A673 (cell line): ENCODE results near the gene PRKACG.

Source experiments
- EZH2 ChIP-seq: fragments of 200-600 bp; sonication (generic); IDR thresholded peaks from 2 replicates; pipeline ENCODE4 v1.6.1; 2017; ENCODE audit warnings: borderline replicate concordance, low read depth, mild to moderate bottlenecking, mixed read lengths, antibody characterized with exemption, low read length; ENCODE audit not compliant: poor library complexity, severe bottlenecking
- TF ChIP-seq, protein P1 (sequence below): fragments of 300-800, 200-600 bp; sonication (generic); conservative IDR thresholded peaks from 2 replicates; pipeline ENCODE4 v1.5.1; 2017; ENCODE audit warnings: low read depth, mild to moderate bottlenecking, antibody characterized with exemption, low read length, moderate library complexity, mixed read lengths

DNA sequence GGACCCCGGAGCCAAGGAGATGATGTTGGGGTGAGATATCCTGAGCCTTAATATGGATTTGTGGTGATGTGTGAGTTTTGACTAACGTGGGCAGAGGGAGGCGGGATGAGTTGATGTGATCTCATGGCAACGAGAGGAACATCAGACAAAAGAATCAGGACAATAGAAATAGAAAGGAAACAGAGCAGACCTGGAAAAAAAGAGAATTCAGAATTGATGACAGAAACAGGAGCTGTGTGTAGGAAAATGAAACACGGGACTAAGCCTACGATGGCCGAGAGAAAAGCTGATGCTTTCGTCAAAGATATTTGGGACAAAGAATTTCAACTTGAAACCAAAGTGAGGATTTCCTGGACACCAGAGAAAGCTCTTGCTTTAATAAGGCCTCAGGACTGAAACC, 10.9 kb downstream of the PRKACG start:
- TF ChIP-seq, protein P1, sequence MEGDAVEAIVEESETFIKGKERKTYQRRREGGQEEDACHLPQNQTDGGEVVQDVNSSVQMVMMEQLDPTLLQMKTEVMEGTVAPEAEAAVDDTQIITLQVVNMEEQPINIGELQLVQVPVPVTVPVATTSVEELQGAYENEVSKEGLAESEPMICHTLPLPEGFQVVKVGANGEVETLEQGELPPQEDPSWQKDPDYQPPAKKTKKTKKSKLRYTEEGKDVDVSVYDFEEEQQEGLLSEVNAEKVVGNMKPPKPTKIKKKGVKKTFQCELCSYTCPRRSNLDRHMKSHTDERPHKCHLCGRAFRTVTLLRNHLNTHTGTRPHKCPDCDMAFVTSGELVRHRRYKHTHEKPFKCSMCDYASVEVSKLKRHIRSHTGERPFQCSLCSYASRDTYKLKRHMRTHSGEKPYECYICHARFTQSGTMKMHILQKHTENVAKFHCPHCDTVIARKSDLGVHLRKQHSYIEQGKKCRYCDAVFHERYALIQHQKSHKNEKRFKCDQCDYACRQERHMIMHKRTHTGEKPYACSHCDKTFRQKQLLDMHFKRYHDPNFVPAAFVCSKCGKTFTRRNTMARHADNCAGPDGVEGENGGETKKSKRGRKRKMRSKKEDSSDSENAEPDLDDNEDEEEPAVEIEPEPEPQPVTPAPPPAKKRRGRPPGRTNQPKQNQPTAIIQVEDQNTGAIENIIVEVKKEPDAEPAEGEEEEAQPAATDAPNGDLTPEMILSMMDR, result no peak
- no peak for TF ChIP-seq EZH2
